GM19239 (cell line): ENCODE results near the gene KHNYN.
A peak's percentile ranks its signal among the peaks of the same experiment; 100 is the strongest.

ENCODE experiments used
- DNase-seq: peaks from one replicate; pipeline ENCODE4 v3.0.0; 2011; ENCODE audit warnings: low spot score; ENCODE audit not compliant: insufficient read length
- FAIRE-seq: peaks from 2 replicates; lab custom pipeline; 2011; peaks lifted over from hg19 to GRCh38; lab: Jason Lieb, UNC

Gene KHNYN

GRCh38 chr14:24399999-24400718, 29.6 kb upstream of the KHNYN start:
- FAIRE-seq (no peak), DNase-seq (no peak)

- DNase-seq, result no peak
- no peak for FAIRE-seq
Measured at GRCh38 chr14:24401810-24402702, 27.7 kb upstream of the KHNYN start.

GRCh38 chr14:24403294-24403998, 26.3 kb upstream of the KHNYN start:
- DNase-seq, result no peak
- FAIRE-seq, result no peak

- DNase-seq (no peak), FAIRE-seq (no peak)
Measured at GRCh38 chr14:24404814-24405213, 24.9 kb upstream of the KHNYN start.

GRCh38 chr14:24406416-24406815, 23.3 kb upstream of the KHNYN start:
- FAIRE-seq (no peak), DNase-seq (no peak)

- FAIRE-seq (no peak), DNase-seq (no peak)
Measured at GRCh38 chr14:24407608-24408325, 22.0 kb upstream of the KHNYN start.

GRCh38 chr14:24408764-24409163, 21.0 kb upstream of the KHNYN start:
- no peak for FAIRE-seq
- no peak for DNase-seq

GRCh38 chr14:24409192-24409591, 20.6 kb upstream of the KHNYN start:
- FAIRE-seq (no peak), DNase-seq (no peak)

- no peak for FAIRE-seq
- DNase-seq, result no peak
Measured at GRCh38 chr14:24409956-24410355, 19.8 kb upstream of the KHNYN start.

GRCh38 chr14:24411443-24412389, 18.0 kb upstream of the KHNYN start:
- DNase-seq, result peak; percentile 62
- FAIRE-seq, result peak; percentile 80

GRCh38 chr14:24414077-24414476, 15.7 kb upstream of the KHNYN start:
- DNase-seq (no peak), FAIRE-seq (no peak)

- DNase-seq (no peak), FAIRE-seq (no peak)
Measured at GRCh38 chr14:24414732-24415420, 14.9 kb upstream of the KHNYN start.

GRCh38 chr14:24415421-24416253, 14.1 kb upstream of the KHNYN start:
- no peak for DNase-seq
- FAIRE-seq, result no peak

GRCh38 chr14:24416254-24416931, 13.4 kb upstream of the KHNYN start:
- DNase-seq (no peak), FAIRE-seq (no peak)

- FAIRE-seq (no peak), DNase-seq (no peak)
Measured at GRCh38 chr14:24416932-24417619, 12.7 kb upstream of the KHNYN start.

GRCh38 chr14:24417832-24418491, 11.8 kb upstream of the KHNYN start:
- no peak for FAIRE-seq

More at GRCh38 chr14:24417832-24418491, 11.8 kb upstream of the KHNYN start:
- DNase-seq, result no peak
